WTC11 (cell line): ENCODE results near the gene ITPKB.

ENCODE experiments used
- ATF6 ChIP-seq: sonication (generic); formaldehyde crosslinking; IDR thresholded peaks from 2 replicates; pipeline ENCODE4 v1.8.1; 2023; ENCODE audit warnings: mild to moderate bottlenecking, missing genetic modification reagents
- E2F1 ChIP-seq: sonication (generic); formaldehyde crosslinking; IDR thresholded peaks from 2 replicates; pipeline ENCODE4 v1.8.0; 2022; ENCODE audit warnings: mild to moderate bottlenecking, missing genetic modification reagents
- IRF2 ChIP-seq: sonication (generic); formaldehyde crosslinking; IDR thresholded peaks from 2 replicates; pipeline ENCODE4 v1.8.0; 2022; ENCODE audit warnings: low read depth, missing genetic modification reagents, borderline replicate concordance
- KAT7 ChIP-seq: sonication (generic); formaldehyde crosslinking; IDR thresholded peaks from 2 replicates; pipeline ENCODE4 v1.8.1; 2023; ENCODE audit warnings: missing genetic modification reagents, mild to moderate bottlenecking, borderline replicate concordance
- RELA ChIP-seq: sonication (generic); formaldehyde crosslinking; IDR thresholded peaks from 2 replicates; pipeline ENCODE4 v1.8.1; 2022; ENCODE audit warnings: missing genetic modification reagents, mild to moderate bottlenecking, borderline replicate concordance
- SP1 ChIP-seq: sonication (generic); formaldehyde crosslinking; conservative IDR thresholded peaks from 2 replicates; pipeline ENCODE4 v1.8.1; 2022; ENCODE audit warnings: missing genetic modification reagents
- TCF7 ChIP-seq: sonication (generic); formaldehyde crosslinking; IDR thresholded peaks from 2 replicates; pipeline ENCODE4 v1.8.0; 2022; ENCODE audit warnings: mild to moderate bottlenecking, low read depth, missing genetic modification reagents, moderate library complexity
- TF ChIP-seq, protein P1 (sequence below): fragments of 200-600 bp; IDR thresholded peaks from 2 replicates; pipeline ENCODE4 v1.8.0; 2022; ENCODE audit warnings: antibody characterized with exemption

DNA sequence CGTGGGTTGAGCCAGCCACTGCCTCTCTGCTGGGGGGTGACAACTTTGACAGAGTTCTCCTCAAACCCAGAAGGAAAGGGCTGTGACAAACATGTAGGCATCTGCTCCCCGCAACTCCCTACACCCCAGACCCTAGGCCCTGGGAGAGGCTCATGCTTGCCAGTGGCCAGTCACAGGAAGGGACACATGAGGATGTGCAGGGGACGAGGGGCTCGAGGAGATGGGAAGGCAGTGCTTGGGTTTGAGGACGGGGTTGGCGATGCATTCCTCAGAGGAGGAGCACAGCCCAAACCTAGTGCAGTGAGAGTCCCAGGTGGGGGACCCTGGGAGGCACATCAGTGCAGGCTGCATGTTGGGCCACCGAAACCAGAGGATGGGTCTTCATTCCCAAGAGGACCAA lies 128.4 kb downstream of the ITPKB start:
- TF ChIP-seq, protein P1, sequence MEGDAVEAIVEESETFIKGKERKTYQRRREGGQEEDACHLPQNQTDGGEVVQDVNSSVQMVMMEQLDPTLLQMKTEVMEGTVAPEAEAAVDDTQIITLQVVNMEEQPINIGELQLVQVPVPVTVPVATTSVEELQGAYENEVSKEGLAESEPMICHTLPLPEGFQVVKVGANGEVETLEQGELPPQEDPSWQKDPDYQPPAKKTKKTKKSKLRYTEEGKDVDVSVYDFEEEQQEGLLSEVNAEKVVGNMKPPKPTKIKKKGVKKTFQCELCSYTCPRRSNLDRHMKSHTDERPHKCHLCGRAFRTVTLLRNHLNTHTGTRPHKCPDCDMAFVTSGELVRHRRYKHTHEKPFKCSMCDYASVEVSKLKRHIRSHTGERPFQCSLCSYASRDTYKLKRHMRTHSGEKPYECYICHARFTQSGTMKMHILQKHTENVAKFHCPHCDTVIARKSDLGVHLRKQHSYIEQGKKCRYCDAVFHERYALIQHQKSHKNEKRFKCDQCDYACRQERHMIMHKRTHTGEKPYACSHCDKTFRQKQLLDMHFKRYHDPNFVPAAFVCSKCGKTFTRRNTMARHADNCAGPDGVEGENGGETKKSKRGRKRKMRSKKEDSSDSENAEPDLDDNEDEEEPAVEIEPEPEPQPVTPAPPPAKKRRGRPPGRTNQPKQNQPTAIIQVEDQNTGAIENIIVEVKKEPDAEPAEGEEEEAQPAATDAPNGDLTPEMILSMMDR = no peak
- no peak for TF ChIP-seq E2F1 (CRISPR knock-in tag)
- no peak for TF ChIP-seq SP1 (CRISPR knock-in tag)
- no peak for TF ChIP-seq ATF6
- no peak for TF ChIP-seq IRF2 (CRISPR knock-in tag)
- TF ChIP-seq KAT7 = no peak
- no peak for TF ChIP-seq TCF7 (CRISPR knock-in tag)
- TF ChIP-seq RELA (CRISPR knock-in tag) = no peak
